T-helper 1 cell treated with Interleukin-12 subunit alpha and Interleukin-12 subunit beta and Interleukin-4 antibody, amounts not matched to agents 30 μg/mL and 1 μg/mL, for 36 hours (primary cell): ENCODE measurements around the gene ALX1.

Experiments
- H3K27ac Mint-ChIP-seq: one replicate; pipeline ENCODE4 v1.8.0; 2021; ENCODE audit warnings: mild to moderate bottlenecking, mixed read lengths
- H3K27me3 Mint-ChIP-seq: one replicate; pipeline ENCODE4 v1.8.0; 2021; ENCODE audit warnings: low read depth, mixed read lengths
- H3K36me3 Mint-ChIP-seq: one replicate; pipeline ENCODE4 v1.8.0; 2021; ENCODE audit warnings: low read depth, mixed read lengths
- H3K4me1 Mint-ChIP-seq: one replicate; pipeline ENCODE4 v1.8.0; 2021; ENCODE audit warnings: low read depth, mixed read lengths
- H3K4me3 Mint-ChIP-seq: one replicate; pipeline ENCODE4 v1.8.0; 2021; ENCODE audit warnings: mild to moderate bottlenecking, moderate library complexity, mixed read lengths
- H3K9me3 Mint-ChIP-seq: one replicate; pipeline ENCODE4 v1.8.0; 2021; ENCODE audit warnings: mixed read lengths

The ALX1 gene

DNA sequence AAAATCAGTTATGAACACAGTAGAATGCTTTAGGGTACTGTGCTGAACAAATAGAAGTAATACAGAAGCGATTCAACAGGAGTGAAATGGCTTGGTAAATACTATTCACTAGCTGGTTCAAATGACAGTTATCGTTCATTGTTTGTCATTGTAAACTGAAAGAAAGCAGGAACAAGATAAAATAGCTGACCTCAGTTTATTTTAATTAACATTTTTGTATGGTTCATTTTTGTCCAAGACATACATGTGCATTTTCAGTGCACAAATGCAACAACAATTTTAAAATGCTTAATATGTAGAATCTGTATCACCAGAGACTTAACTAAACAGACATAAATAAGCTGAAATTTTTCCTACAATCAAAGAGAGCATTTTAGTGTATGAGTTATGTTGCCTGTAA lies 49.9 kb downstream of the ALX1 start:
- Mint-ChIP-seq H3K9me3 (no peaks in the 10 kb centered on the region), H3K4me3 (no peak overlapping the region), H3K27me3 (no peaks in the 10 kb centered on the region), H3K27ac (no peak overlapping the region), H3K4me1 (no peaks in the 10 kb centered on the region), H3K36me3 (no peaks in the 10 kb centered on the region)

DNA sequence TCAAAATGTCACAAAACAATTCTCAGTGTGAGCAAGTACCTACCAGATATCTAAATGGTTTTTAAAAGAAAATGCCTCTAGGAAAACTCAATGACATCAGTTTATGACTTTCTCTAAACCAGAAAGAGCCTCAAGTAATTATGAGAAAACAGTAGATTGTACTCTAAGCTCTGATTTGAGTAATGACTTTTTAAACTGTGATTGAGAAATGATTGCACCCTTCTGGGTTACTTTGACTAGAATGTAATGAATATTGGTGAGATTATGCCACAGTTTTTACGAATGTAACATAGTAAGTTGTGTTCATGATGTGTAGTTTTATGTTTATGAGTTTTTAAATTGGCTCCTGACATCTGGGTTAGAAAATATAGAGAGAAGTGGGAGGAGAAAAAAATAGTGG lies 68.8 kb downstream of the ALX1 start:
- H3K4me1 Mint-ChIP-seq, result no peaks in the 10 kb centered on the region
- H3K4me3 Mint-ChIP-seq, result no peak overlapping the region
- H3K9me3 Mint-ChIP-seq, result no peaks in the 10 kb centered on the region
- H3K36me3 Mint-ChIP-seq, result no peaks in the 10 kb centered on the region
- H3K27ac Mint-ChIP-seq, result no peak overlapping the region
- H3K27me3 Mint-ChIP-seq, result no peaks in the 10 kb centered on the region

DNA sequence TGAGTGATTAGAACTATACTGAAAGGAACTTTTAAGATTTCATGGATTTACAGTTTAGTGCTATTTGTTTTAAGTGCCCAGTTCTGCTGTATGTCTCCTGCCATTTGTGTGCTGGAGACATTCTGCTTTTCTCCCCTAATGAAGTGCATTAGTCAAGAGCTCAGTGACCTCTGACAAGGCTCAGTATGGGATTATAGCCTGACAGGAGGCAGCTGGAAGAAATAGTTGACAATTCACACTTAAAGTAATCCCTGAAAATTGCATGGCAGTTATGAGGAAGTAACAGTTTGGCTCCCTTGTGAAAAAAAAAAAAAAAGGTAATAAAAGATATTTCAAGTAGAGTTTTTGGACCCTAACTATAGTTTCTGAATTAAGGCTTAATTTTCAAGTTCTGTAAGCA lies 70.3 kb downstream of the ALX1 start:
- no peaks in the 10 kb centered on the region for H3K36me3 Mint-ChIP-seq
- H3K9me3 Mint-ChIP-seq, result no peaks in the 10 kb centered on the region
- H3K27me3 Mint-ChIP-seq, result no peaks in the 10 kb centered on the region
- H3K4me1 Mint-ChIP-seq, result no peaks in the 10 kb centered on the region
- no peak overlapping the region for H3K4me3 Mint-ChIP-seq
- no peak overlapping the region for H3K27ac Mint-ChIP-seq
